ENCODE measurements around the gene ME3.

GRCh38 chr11:86594746-86595145 is 77.7 kb downstream of the ME3 start:
- TF ChIP-seq POLR2AphosphoS5 (IDR thresholded peaks at IDR 0.05; ENCODE audit: low read depth, low read length) (no peak), CTCF (IDR thresholded peaks at IDR 0.05) (no peak)
